ENCODE data around the gene NFIX. TPM values are rescaled to one million over a fixed set of nuclear protein-coding genes. Genes with fewer than 3 reads are reported as not detected.

The NFIX gene
- polyA plus RNA-seq, 3 donors, result 0.25 to 3.7 (median 0.90) TPM

- H3K4me3 Mint-ChIP-seq, result no peak overlapping the region
- H4K20me1 ChIP-seq (ENCODE audit: insufficient read depth, low read length), result no peaks in the 10 kb centered on the region
- peaks cover 9 to 12% of the 10 kb centered on the region in 2 donors for H3K4me1 ChIP-seq (ENCODE audit: control insufficient read depth in 1 of 2, insufficient read depth in 2 of 2, low read length in 2 of 2)
- H3K9me3 ChIP-seq (replicated peaks in 1 of 2; ENCODE audit: control insufficient read depth in 1 of 2, insufficient read depth in 1 of 2, low read length in 2 of 2), result no peaks in the 10 kb centered on the region
- no peaks in the 10 kb centered on the region for H3K9me3 Mint-ChIP-seq
- DNase-seq, result no peak
- peak overlapping the region; percentile 44 for H2AFZ ChIP-seq (ENCODE audit: insufficient read depth, low read depth, low read length, poor library complexity, severe bottlenecking)
- peaks cover 6 to 8% (median 6%) of the 10 kb centered on the region in 3 donors for H3K27me3 Mint-ChIP-seq (ENCODE audit: low read depth in 3 of 3)
- no peaks in the 10 kb centered on the region for H3K36me3 Mint-ChIP-seq
- intact Hi-C loops (cut with micrococcal nuclease), result loop anchor here (5.0 to 10.0 kb wide), 2 partner anchors 34 to 52 kb away; no protein-coding TSS in a partner anchor
- no peak for TF ChIP-seq CTCF (IDR thresholded peaks at IDR 0.05)
- H3K79me2 ChIP-seq (ENCODE audit: insufficient read depth, low read length), result no peaks in the 10 kb centered on the region
- no peak overlapping the region for H3K27ac Mint-ChIP-seq
- no peak overlapping the region for H3K9ac ChIP-seq (ENCODE audit: insufficient read depth, low read length, poor library complexity, severe bottlenecking)
- peaks cover 8% of the 10 kb centered on the region for H3K4me1 Mint-ChIP-seq
- H3K4me3 ChIP-seq (replicated peaks in 1 of 3; ENCODE audit: low read depth in 2 of 3, low read length in 3 of 3), result peak overlapping the region in 1 of 3 experiments; percentile 45
- peak overlapping the region; percentile 59 for H3K4me2 ChIP-seq (replicated peaks; ENCODE audit: extremely low read depth, low read length, poor library complexity, severe bottlenecking)
- 39% methylated on average over 10 of the region's 10 CpGs for WGBS (ENCODE audit: insufficient coverage)
- peaks cover 0 to 6% of the 10 kb centered on the region in 2 donors for H3K27me3 ChIP-seq (ENCODE audit: control insufficient read depth in 2 of 2, insufficient read depth in 2 of 2, low read length in 2 of 2)
- no peak overlapping the region for H3K27ac ChIP-seq (ENCODE audit: low read depth in 1 of 2, low read length in 2 of 2)
- H3K36me3 ChIP-seq (replicated peaks in 1 of 2; ENCODE audit: control insufficient read depth in 1 of 2, insufficient read depth in 2 of 2, low read length in 2 of 2), result no peaks in the 10 kb centered on the region
These were observed 12.2 kb upstream of the NFIX start for GRCh38 chr19:12983091-12983490.

GRCh38 chr19:12983542-12984142 is 11.6 kb upstream of the NFIX start:
- Mint-ChIP-seq H3K27me3 (ENCODE audit: low read depth in 3 of 3) (peaks cover 5 to 8% (median 6%) of the 10 kb centered on the region in 3 donors), H3K27ac (no peak overlapping the region), H3K36me3 (no peaks in the 10 kb centered on the region), H3K4me3 (no peak overlapping the region), H3K9me3 (no peaks in the 10 kb centered on the region), H3K4me1 (peaks cover 8% of the 10 kb centered on the region)
- H3K4me2 ChIP-seq (replicated peaks; ENCODE audit: extremely low read depth, low read length, poor library complexity, severe bottlenecking), result peak overlapping the region; percentile 59
- DNase-seq, result peak; percentile 74 to 86 (median 76)
- no peaks in the 10 kb centered on the region for H3K36me3 ChIP-seq (replicated peaks in 1 of 2; ENCODE audit: control insufficient read depth in 1 of 2, insufficient read depth in 2 of 2, low read length in 2 of 2)
- H3K4me3 ChIP-seq (replicated peaks in 1 of 3; ENCODE audit: low read depth in 2 of 3, low read length in 3 of 3), result peak overlapping the region in 1 of 3 experiments; percentile 45
- no peaks in the 10 kb centered on the region for H3K9me3 ChIP-seq (replicated peaks in 1 of 2; ENCODE audit: control insufficient read depth in 1 of 2, insufficient read depth in 1 of 2, low read length in 2 of 2)
- 7% methylated on average over 51 of the region's 51 CpGs for WGBS (ENCODE audit: insufficient coverage)
- peaks cover 9 to 12% of the 10 kb centered on the region in 2 donors for H3K4me1 ChIP-seq (ENCODE audit: control insufficient read depth in 1 of 2, insufficient read depth in 2 of 2, low read length in 2 of 2)
- peak overlapping the region; percentile 44 for H2AFZ ChIP-seq (ENCODE audit: insufficient read depth, low read depth, low read length, poor library complexity, severe bottlenecking)
- no peak overlapping the region for H3K9ac ChIP-seq (ENCODE audit: insufficient read depth, low read length, poor library complexity, severe bottlenecking)
- no peaks in the 10 kb centered on the region for H3K79me2 ChIP-seq (ENCODE audit: insufficient read depth, low read length)
- peaks cover 0 to 6% of the 10 kb centered on the region in 2 donors for H3K27me3 ChIP-seq (ENCODE audit: control insufficient read depth in 2 of 2, insufficient read depth in 2 of 2, low read length in 2 of 2)
- TF ChIP-seq CTCF (IDR thresholded peaks at IDR 0.05), result peak; percentile 93
- no peaks in the 10 kb centered on the region for H4K20me1 ChIP-seq (ENCODE audit: insufficient read depth, low read length)
- intact Hi-C loops (cut with micrococcal nuclease), result loop anchor here (5.0 to 10.0 kb wide), 2 partner anchors 34 to 51 kb away; no protein-coding TSS in a partner anchor
- no peak overlapping the region for H3K27ac ChIP-seq (ENCODE audit: low read depth in 1 of 2, low read length in 2 of 2)
